Activated naive CD8-positive, alpha-beta T cell treated with anti-CD3 and anti-CD28 coated beads, Interleukin-2, amount 50 U/mL, for 24 hours (primary cell): Measurements from ENCODE around the gene BCAS2.
"Not testable (repeated sequence)": the region's sequence is repeated elsewhere in the genome, so short reads cannot be mapped to it uniquely, and the experiment has no call there.

Experiments
- ATAC-seq: fragments of 150-1000 bp; cut with Tn5 transposase; one replicate; pipeline ENCODE4 v1.10.0; 2021
- DNase-seq: peaks from one replicate; pipeline ENCODE4 v3.0.0; 2021
- H3K27ac Mint-ChIP-seq: one replicate; pipeline ENCODE4 v1.8.0; 2021; ENCODE audit warnings: mild to moderate bottlenecking, mixed read lengths
- H3K27me3 Mint-ChIP-seq: one replicate; pipeline ENCODE4 v1.8.0; 2021; ENCODE audit warnings: mixed read lengths
- H3K36me3 Mint-ChIP-seq: one replicate; pipeline ENCODE4 v1.8.0; 2021; ENCODE audit warnings: low read depth, mixed read lengths
- H3K4me1 Mint-ChIP-seq: one replicate; pipeline ENCODE4 v1.8.0; 2021; ENCODE audit warnings: mixed read lengths
- H3K4me3 Mint-ChIP-seq: one replicate; pipeline ENCODE4 v1.8.0; 2021; ENCODE audit warnings: mild to moderate bottlenecking, moderate library complexity, mixed read lengths
- H3K9me3 Mint-ChIP-seq: one replicate; pipeline ENCODE4 v1.8.0; 2021; ENCODE audit warnings: mixed read lengths

Gene BCAS2

GRCh38 chr1:114587203-114587991 is 6.0 kb upstream of the BCAS2 start:
- Mint-ChIP-seq H3K4me3 (no peak overlapping the region), H3K4me1 (peaks cover 3% of the 10 kb centered on the region), H3K9me3 (no peaks in the 10 kb centered on the region), H3K27ac (no peak overlapping the region), H3K27me3 (peaks cover 2% of the 10 kb centered on the region), H3K36me3 (no peaks in the 10 kb centered on the region)
- DNase-seq = no peak
- ATAC-seq = no peak

- peaks cover 2% of the 10 kb centered on the region for H3K27me3 Mint-ChIP-seq
- DNase-seq = no peak
- peaks cover 3% of the 10 kb centered on the region for H3K36me3 Mint-ChIP-seq
- H3K27ac Mint-ChIP-seq = no peak overlapping the region
- peaks cover 11% of the 10 kb centered on the region for H3K4me1 Mint-ChIP-seq
- no peak for ATAC-seq
- no peaks in the 10 kb centered on the region for H3K9me3 Mint-ChIP-seq
- H3K4me3 Mint-ChIP-seq = no peak overlapping the region
Measured at GRCh38 chr1:114586513-114587047, 5.2 kb upstream of the BCAS2 start.

GRCh38 chr1:114585231-114585630 is 3.8 kb upstream of the BCAS2 start:
- DNase-seq (no peak), ATAC-seq (no peak)
- Mint-ChIP-seq H3K9me3 (no peaks in the 10 kb centered on the region), H3K27ac (no peak overlapping the region), H3K4me3 (no peak overlapping the region), H3K4me1 (peaks cover 17% of the 10 kb centered on the region), H3K27me3 (peaks cover 2% of the 10 kb centered on the region), H3K36me3 (peaks cover 3% of the 10 kb centered on the region)

GRCh38 chr1:114574365-114574764 is 7.0 kb downstream of the BCAS2 start:
- no peak for DNase-seq
- Mint-ChIP-seq H3K27ac (no peak overlapping the region), H3K27me3 (no peaks in the 10 kb centered on the region), H3K4me3 (no peak overlapping the region), H3K36me3 (peaks cover 56% of the 10 kb centered on the region), H3K9me3 (no peaks in the 10 kb centered on the region), H3K4me1 (peaks cover 12% of the 10 kb centered on the region)
- no peak for ATAC-seq

GRCh38 chr1:114564141-114564540 is 17.3 kb downstream of the BCAS2 start:
- Mint-ChIP-seq H3K27me3 (no peaks in the 10 kb centered on the region), H3K27ac (no peak overlapping the region), H3K4me1 (no peaks in the 10 kb centered on the region), H3K4me3 (no peak overlapping the region), H3K36me3 (peaks cover 43% of the 10 kb centered on the region), H3K9me3 (no peaks in the 10 kb centered on the region)
- DNase-seq = no peak
- no peak for ATAC-seq

- H3K4me3 Mint-ChIP-seq, H3K27me3 Mint-ChIP-seq, H3K4me1 Mint-ChIP-seq, ATAC-seq, H3K9me3 Mint-ChIP-seq, H3K27ac Mint-ChIP-seq, DNase-seq: not testable (repeated sequence)
- H3K36me3 Mint-ChIP-seq = peaks cover 39% of the 10 kb centered on the region
Measured at GRCh38 chr1:114562978-114563510, 18.4 kb downstream of the BCAS2 start.

- Mint-ChIP-seq H3K36me3 (peaks cover 24% of the 10 kb centered on the region), H3K27me3 (no peaks in the 10 kb centered on the region), H3K27ac (no peak overlapping the region), H3K4me1 (peaks cover 1% of the 10 kb centered on the region), H3K4me3 (no peak overlapping the region), H3K9me3 (no peaks in the 10 kb centered on the region)
- DNase-seq = no peak
- no peak for ATAC-seq
Measured at GRCh38 chr1:114561333-114561732, 20.1 kb downstream of the BCAS2 start.

- Mint-ChIP-seq H3K27me3 (no peaks in the 10 kb centered on the region), H3K36me3 (peaks cover 10% of the 10 kb centered on the region), H3K9me3 (no peaks in the 10 kb centered on the region), H3K4me1 (peaks cover 1% of the 10 kb centered on the region), H3K27ac (no peak overlapping the region), H3K4me3 (no peak overlapping the region)
- DNase-seq = no peak
- ATAC-seq = no peak
Measured at GRCh38 chr1:114559356-114559755, 22.1 kb downstream of the BCAS2 start.

GRCh38 chr1:114558544-114558943 is 22.9 kb downstream of the BCAS2 start:
- H3K4me3 Mint-ChIP-seq = no peak overlapping the region
- peaks cover 6% of the 10 kb centered on the region for H3K36me3 Mint-ChIP-seq
- H3K27me3 Mint-ChIP-seq = no peaks in the 10 kb centered on the region
- peaks cover 1% of the 10 kb centered on the region for H3K4me1 Mint-ChIP-seq
- no peak for DNase-seq
- no peaks in the 10 kb centered on the region for H3K9me3 Mint-ChIP-seq
- no peak overlapping the region for H3K27ac Mint-ChIP-seq
- ATAC-seq = no peak

- H3K27me3 Mint-ChIP-seq = no peaks in the 10 kb centered on the region
- H3K9me3 Mint-ChIP-seq = no peaks in the 10 kb centered on the region
- no peak for ATAC-seq
- H3K4me1 Mint-ChIP-seq = peaks cover 1% of the 10 kb centered on the region
- no peak for DNase-seq
- H3K4me3 Mint-ChIP-seq = no peak overlapping the region
- H3K36me3 Mint-ChIP-seq = no peaks in the 10 kb centered on the region
- H3K27ac Mint-ChIP-seq = no peak overlapping the region
Measured at GRCh38 chr1:114554577-114554976, 26.8 kb downstream of the BCAS2 start.

GRCh38 chr1:114552106-114552639 is 29.2 kb downstream of the BCAS2 start:
- no peaks in the 10 kb centered on the region for H3K27me3 Mint-ChIP-seq
- no peaks in the 10 kb centered on the region for H3K4me1 Mint-ChIP-seq
- DNase-seq = no peak
- ATAC-seq = no peak
- no peak overlapping the region for H3K4me3 Mint-ChIP-seq
- no peak overlapping the region for H3K27ac Mint-ChIP-seq
- no peaks in the 10 kb centered on the region for H3K36me3 Mint-ChIP-seq
- H3K9me3 Mint-ChIP-seq = no peaks in the 10 kb centered on the region

- ATAC-seq = no peak
- no peak overlapping the region for H3K27ac Mint-ChIP-seq
Measured at GRCh38 chr1:114551400-114551799, 30.0 kb downstream of the BCAS2 start.

GRCh38 chr1:114550336-114550735 is 31.1 kb downstream of the BCAS2 start:
- no peak overlapping the region for H3K4me3 Mint-ChIP-seq
- DNase-seq (no peak), ATAC-seq (no peak)
- no peak overlapping the region for H3K27ac Mint-ChIP-seq
- H3K9me3 Mint-ChIP-seq = no peaks in the 10 kb centered on the region
- H3K4me1 Mint-ChIP-seq = no peaks in the 10 kb centered on the region
- no peaks in the 10 kb centered on the region for H3K36me3 Mint-ChIP-seq
- H3K27me3 Mint-ChIP-seq = no peaks in the 10 kb centered on the region

More at GRCh38 chr1:114551400-114551799, 30.0 kb downstream of the BCAS2 start:
- no peak overlapping the region for H3K4me3 Mint-ChIP-seq
- no peaks in the 10 kb centered on the region for H3K27me3 Mint-ChIP-seq
- H3K4me1 Mint-ChIP-seq = no peaks in the 10 kb centered on the region
- no peak for DNase-seq
- H3K9me3 Mint-ChIP-seq = no peaks in the 10 kb centered on the region
- no peaks in the 10 kb centered on the region for H3K36me3 Mint-ChIP-seq

- no peak overlapping the region for H3K27ac Mint-ChIP-seq
- H3K36me3 Mint-ChIP-seq = no peaks in the 10 kb centered on the region
- DNase-seq (no peak), ATAC-seq (no peak)
- no peaks in the 10 kb centered on the region for H3K4me1 Mint-ChIP-seq
- no peaks in the 10 kb centered on the region for H3K27me3 Mint-ChIP-seq
- no peak overlapping the region for H3K4me3 Mint-ChIP-seq
- no peaks in the 10 kb centered on the region for H3K9me3 Mint-ChIP-seq
Measured at GRCh38 chr1:114549137-114549536, 32.3 kb downstream of the BCAS2 start.

- Mint-ChIP-seq H3K9me3 (no peaks in the 10 kb centered on the region), H3K27ac (no peak overlapping the region), H3K4me1 (no peaks in the 10 kb centered on the region), H3K4me3 (no peak overlapping the region), H3K36me3 (no peaks in the 10 kb centered on the region), H3K27me3 (no peaks in the 10 kb centered on the region)
- DNase-seq (no peak), ATAC-seq (no peak)
Measured at GRCh38 chr1:114547076-114547475, 34.3 kb downstream of the BCAS2 start.
